OCI-LY7 (cell line): Measurements from ENCODE around the gene TOPAZ1. TPM values are rescaled to one million over a fixed set of nuclear protein-coding genes. Genes with fewer than 3 reads are reported as not detected.

Experiments
- BruUV-seq: library from RNA; stranded (reverse); fragments of 400-500 nt; replicated peaks from 2 replicates; lab custom pipeline; 2021; lab: Mats Ljungman, UMichigan
- CTCF ChIA-PET: fragments of 300-600 bp; sonication (Branson Sonifier 250); formaldehyde crosslinking; loops from one replicate; lab custom pipeline; 2022; ENCODE audit warnings: antibody characterized with exemption; ENCODE audit not compliant: unreplicated experiment; lab: Charles Lee
- POLR2A ChIA-PET: fragments of 300-600 bp; sonication (Branson Sonifier 250); formaldehyde crosslinking; loops from one replicate; lab custom pipeline; 2022; ENCODE audit warnings: antibody characterized with exemption; lab: Charles Lee
- DNase-seq: peaks from one replicate; pipeline ENCODE4 v3.0.0-alpha.2; 2015; ENCODE audit warnings: low spot score
- H2AFZ ChIP-seq: fragments of 200-600 bp; sonication (generic), shearing (Covaris generic); 2 replicates; pipeline ENCODE4 v1.6.1; 2014; ENCODE audit warnings: mild to moderate bottlenecking, antibody characterized with exemption, low read length, moderate library complexity
- H3K27ac ChIP-seq: fragments of 200-600 bp; sonication (generic); 2 replicates; pipeline ENCODE4 v1.5.1; 2014; ENCODE audit warnings: mixed run types, low read depth, mild to moderate bottlenecking, moderate library complexity, low read length, inconsistent platforms; ENCODE audit not compliant: poor library complexity, severe bottlenecking
- H3K36me3 ChIP-seq: fragments of 200-600 bp; sonication (generic); 2 replicates; pipeline ENCODE4 v1.6.1; 2014; ENCODE audit warnings: mild to moderate bottlenecking, antibody characterized with exemption, low read length, moderate library complexity, mixed read lengths; ENCODE audit not compliant: insufficient read depth
- H3K4me1 ChIP-seq: fragments of 200-600 bp; sonication (generic); 2 replicates; pipeline ENCODE4 v1.5.1; 2014; ENCODE audit warnings: mild to moderate bottlenecking, low read length; ENCODE audit not compliant: insufficient read depth, poor library complexity, severe bottlenecking
- H3K4me2 ChIP-seq: fragments of 200-600 bp; sonication (generic); 2 replicates; pipeline ENCODE4 v1.6.1; 2014; ENCODE audit warnings: mild to moderate bottlenecking, low read length
- H3K4me3 ChIP-seq: fragments of 200-600 bp; sonication (generic); 2 replicates; pipeline ENCODE4 v1.5.1; 2014; ENCODE audit warnings: mild to moderate bottlenecking, low read depth, low read length; ENCODE audit not compliant: poor library complexity, severe bottlenecking
- H3K79me2 ChIP-seq: fragments of 200-600 bp; sonication (generic); 2 replicates; pipeline ENCODE4 v1.6.1; 2016; ENCODE audit warnings: low read depth, mild to moderate bottlenecking, low read length, moderate library complexity, mixed read lengths; ENCODE audit not compliant: insufficient read depth
- H3K9me2 ChIP-seq: fragments of 200-600 bp; sonication (generic); 2 replicates; pipeline ENCODE4 v1.6.1; 2016; ENCODE audit warnings: mild to moderate bottlenecking, low read length, mixed read lengths; ENCODE audit not compliant: insufficient read depth
- H3K9me3 ChIP-seq: fragments of 200-600 bp; sonication (generic); 2 replicates; pipeline ENCODE4 v1.6.1; 2014; ENCODE audit warnings: mild to moderate bottlenecking, mixed run types, low read length, mixed read lengths
- H4K20me1 ChIP-seq: fragments of 200-600 bp; sonication (generic); 2 replicates; pipeline ENCODE4 v1.6.1; 2014; ENCODE audit warnings: mild to moderate bottlenecking, antibody characterized with exemption, low read length, moderate library complexity, mixed read lengths; ENCODE audit not compliant: insufficient read depth
- CTCF ChIP-seq: fragments of 200-600 bp; sonication (generic); conservative IDR thresholded peaks from 2 replicates; pipeline ENCODE4 v1.5.1; 2014; ENCODE audit warnings: mild to moderate bottlenecking, antibody characterized with exemption, low read length, moderate library complexity, mixed read lengths
- EZH2phosphoT487 ChIP-seq: fragments of 200-600 bp; sonication (generic); IDR thresholded peaks from 2 replicates; pipeline ENCODE4 v1.6.1; 2018; ENCODE audit warnings: low read depth, borderline replicate concordance, mild to moderate bottlenecking, mixed run types, antibody characterized with exemption, low read length, moderate library complexity, mixed read lengths
- intact Hi-C: fragments of 100-400 bp; cut with micrococcal nuclease; formaldehyde crosslinking; loops from one replicate; pipeline ENCODE4 v1.10.0; 2022; ENCODE audit not compliant: unreplicated experiment
- total RNA-seq, 2 experiments: library from RNA; depleted of rRNA in 1 of 2; stranded (reverse); fragments of >200 nt in 1 of 2; shearing (Covaris generic) in 1 of 2; gene quantifications; 2 replicates each; pipeline ENCODE4 v1.2.3, GENCODE V29; 2014 to 2022

TOPAZ1 gene
- total RNA-seq, 2 experiments from 2014 or later: not detected

GRCh38 chr3:44223299-44223698, 18.4 kb upstream of the TOPAZ1 start:
- Histone ChIP-seq H3K36me3 (no peaks in the 10 kb centered on the region), H2AFZ (no peak overlapping the region), H3K4me3 (no peak overlapping the region), H3K27ac (no peak overlapping the region), H3K9me2 (no peaks in the 10 kb centered on the region), H3K79me2 (no peaks in the 10 kb centered on the region), H4K20me1 (no peaks in the 10 kb centered on the region), H3K4me1 (no peaks in the 10 kb centered on the region), H3K4me2 (no peak overlapping the region), H3K9me3 (no peaks in the 10 kb centered on the region; the same call in 1 of the 2 replicates)
- TF ChIP-seq CTCF (no peak), EZH2phosphoT487 (no peak)
- CTCF ChIA-PET: no interaction called here
- no TSS peak for BruUV-seq
- no peak for DNase-seq
- POLR2A ChIA-PET: interaction anchor here (1.0 kb wide), 1 partner anchor 43 kb away, joined by 3 read pairs; no protein-coding TSS in a partner anchor
- intact Hi-C loops: no loop called here

GRCh38 chr3:44224131-44224530, 17.6 kb upstream of the TOPAZ1 start:
- no peaks in the 10 kb centered on the region for H3K36me3 ChIP-seq
- no peaks in the 10 kb centered on the region for H3K4me1 ChIP-seq
- no TSS peak for BruUV-seq
- H3K4me3 ChIP-seq: no peak overlapping the region
- no peak overlapping the region for H2AFZ ChIP-seq
- no peak overlapping the region for H3K27ac ChIP-seq
- CTCF ChIA-PET: no interaction called here
- H3K4me2 ChIP-seq: no peak overlapping the region
- POLR2A ChIA-PET: no interaction called here
- no peaks in the 10 kb centered on the region for H3K9me2 ChIP-seq
- H3K9me3 ChIP-seq: no peaks in the 10 kb centered on the region
- intact Hi-C loops: no loop called here
- DNase-seq: no peak
- no peak for TF ChIP-seq CTCF
- no peak for TF ChIP-seq EZH2phosphoT487
- no peaks in the 10 kb centered on the region for H4K20me1 ChIP-seq
- no peaks in the 10 kb centered on the region for H3K79me2 ChIP-seq

GRCh38 chr3:44226573-44226972, 15.1 kb upstream of the TOPAZ1 start:
- H3K79me2 ChIP-seq: no peaks in the 10 kb centered on the region
- intact Hi-C loops: no loop called here
- TF ChIP-seq EZH2phosphoT487 (no peak), CTCF (no peak)
- no peaks in the 10 kb centered on the region for H3K4me1 ChIP-seq
- no peak overlapping the region for H3K27ac ChIP-seq
- H3K9me2 ChIP-seq: no peaks in the 10 kb centered on the region
- no peak overlapping the region for H2AFZ ChIP-seq
- POLR2A ChIA-PET: interaction anchor here (0.8 kb wide), 1 partner anchor 374 kb away, joined by 3 read pairs; no protein-coding TSS in a partner anchor
- no TSS peak for BruUV-seq
- H3K9me3 ChIP-seq: no peaks in the 10 kb centered on the region
- no peak overlapping the region for H3K4me3 ChIP-seq
- no peaks in the 10 kb centered on the region for H3K36me3 ChIP-seq
- DNase-seq: no peak
- CTCF ChIA-PET: no interaction called here
- H3K4me2 ChIP-seq: no peak overlapping the region
- H4K20me1 ChIP-seq: no peaks in the 10 kb centered on the region
